ENCODE measurements around the gene MYEF2.

The MYEF2 gene

GRCh38 chr15:48087844-48088243 is 90.3 kb downstream of the MYEF2 start:
- no peak for TF ChIP-seq CTCF (IDR thresholded peaks at IDR 0.05; ENCODE audit: low read depth, low read length)
- no peak for DNase-seq (ENCODE audit: low read depth in 2 of 2)
- H3K4me3 ChIP-seq (replicated peaks in 1 of 2; ENCODE audit: low read depth in 2 of 2, low read length in 2 of 2) = no peak overlapping the region

- no peak overlapping the region for H3K4me3 ChIP-seq (replicated peaks in 1 of 2; ENCODE audit: low read depth in 2 of 2, low read length in 2 of 2)
- no peak for TF ChIP-seq CTCF (IDR thresholded peaks at IDR 0.05; ENCODE audit: low read depth, low read length)
- peak; percentile 2 to 36 for DNase-seq (ENCODE audit: low read depth in 2 of 2)
These were observed 91.5 kb downstream of the MYEF2 start for GRCh38 chr15:48086576-48086975.

- no peak for TF ChIP-seq CTCF (IDR thresholded peaks at IDR 0.05; ENCODE audit: low read depth, low read length)
- DNase-seq (ENCODE audit: low read depth in 2 of 2) = no peak
- H3K4me3 ChIP-seq (replicated peaks in 1 of 2; ENCODE audit: low read depth in 2 of 2, low read length in 2 of 2) = no peak overlapping the region
These were observed 92.0 kb downstream of the MYEF2 start for GRCh38 chr15:48086133-48086532.

- TF ChIP-seq CTCF (IDR thresholded peaks at IDR 0.05; ENCODE audit: low read depth, low read length) = no peak
- no peak overlapping the region for H3K4me3 ChIP-seq (replicated peaks in 1 of 2; ENCODE audit: low read depth in 2 of 2, low read length in 2 of 2)
- DNase-seq (ENCODE audit: low read depth in 2 of 2) = no peak
These were observed 92.5 kb downstream of the MYEF2 start for GRCh38 chr15:48085591-48085930.

GRCh38 chr15:48084759-48085590 is 93.1 kb downstream of the MYEF2 start:
- TF ChIP-seq CTCF (IDR thresholded peaks at IDR 0.05; ENCODE audit: low read depth, low read length) = peak; percentile 31
- H3K4me3 ChIP-seq (replicated peaks in 1 of 2; ENCODE audit: low read depth in 2 of 2, low read length in 2 of 2) = no peak overlapping the region
- peak; percentile 42 to 44 for DNase-seq (ENCODE audit: low read depth in 2 of 2)
